MM.1S (cell line): Measurements from ENCODE around the gene CD53.

Experiments used
- CTCF ChIP-seq: fragments of 300-600 bp; sonication (generic); IDR thresholded peaks from 2 replicates; pipeline ENCODE4 v1.5.1; 2016; ENCODE audit warnings: antibody characterized with exemption, low read length, mixed read lengths
- EZH2 ChIP-seq: fragments of 300-600 bp; sonication (generic); optimal IDR thresholded peaks from 2 replicates; pipeline ENCODE3; 2017; ENCODE audit warnings: low read depth, mild to moderate bottlenecking, antibody characterized with exemption, low read length, mixed read lengths
- EZH2phosphoT487 ChIP-seq: fragments of 300-600 bp; sonication (generic); IDR thresholded peaks from 2 replicates; pipeline ENCODE4 v1.6.1; 2018; ENCODE audit warnings: antibody characterized with exemption, low read length

GRCh38 chr1:110899458-110899843 lies 26.5 kb downstream of the CD53 start:
- TF ChIP-seq CTCF (no peak), EZH2 (no peak), EZH2phosphoT487 (no peak)
